Tibial nerve (tissue), 3 donors: Measurements from ENCODE around the gene MYO1B.

ENCODE experiments used
- EP300 ChIP-seq, 2 donors: sonication (generic); formaldehyde crosslinking; IDR thresholded peaks; one replicate each; pipeline ENCODE4 v1.6.1; 2017; ENCODE audit warnings: antibody characterized with exemption in 2 of 2, mild to moderate bottlenecking in 1 of 2
- POLR2A ChIP-seq, 2 donors: fragments of 450-650 bp; IDR thresholded peaks; one replicate each; pipeline ENCODE4 v1.6.1; 2017; ENCODE audit warnings: antibody characterized with exemption in 2 of 2, mild to moderate bottlenecking in 2 of 2, moderate library complexity in 2 of 2

DNA sequence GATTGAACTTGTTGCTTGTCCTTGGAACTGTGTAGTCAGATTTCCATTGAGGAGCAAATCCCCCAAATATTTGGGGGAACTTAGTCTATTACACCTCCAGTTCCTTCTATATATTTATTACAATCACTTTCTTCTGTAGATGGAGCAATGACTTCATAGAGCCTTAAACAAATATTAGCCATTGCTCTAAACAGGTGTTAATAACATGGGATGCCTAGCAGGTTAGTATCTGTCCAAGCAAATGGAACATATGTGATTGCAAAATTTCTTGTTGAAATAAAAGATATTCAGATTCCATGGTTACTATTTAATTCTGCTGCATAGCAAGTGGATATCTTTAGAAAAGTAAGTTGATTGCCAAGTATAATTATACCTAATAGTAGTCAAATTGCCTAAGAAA is 225.1 kb downstream of the MYO1B start:
- no peak for TF ChIP-seq EP300 (IDR thresholded peaks at IDR 0.05)
- TF ChIP-seq POLR2A (IDR thresholded peaks at IDR 0.05) = no peak
